Osteocyte (in vitro differentiated cells): Measurements from ENCODE around the gene DNMT1. TPM values are rescaled to one million over a fixed set of nuclear protein-coding genes. Genes with fewer than 3 reads are reported as not detected.
"Not testable (repeated sequence)": the region's sequence is repeated elsewhere in the genome, so short reads cannot be mapped to it uniquely, and the experiment has no call there.

Experiments
- DNase-seq: peaks from one replicate; pipeline ENCODE4 v3.0.0; 2021; ENCODE audit warnings: mixed read lengths; ENCODE audit not compliant: unreplicated experiment; ENCODE audit errors: extremely low spot score
- H3K27ac Mint-ChIP-seq: one replicate; pipeline ENCODE4 v1.8.0; 2021; ENCODE audit warnings: mild to moderate bottlenecking, mixed read lengths; ENCODE audit not compliant: unreplicated experiment
- H3K27me3 Mint-ChIP-seq: one replicate; pipeline ENCODE4 v1.8.0; 2021; ENCODE audit warnings: mixed read lengths; ENCODE audit not compliant: unreplicated experiment
- H3K36me3 Mint-ChIP-seq: one replicate; pipeline ENCODE4 v1.8.0; 2021; ENCODE audit warnings: mixed read lengths; ENCODE audit not compliant: unreplicated experiment
- H3K4me1 Mint-ChIP-seq: one replicate; pipeline ENCODE4 v1.8.0; 2021; ENCODE audit warnings: mixed read lengths; ENCODE audit not compliant: unreplicated experiment
- H3K4me3 Mint-ChIP-seq: one replicate; pipeline ENCODE4 v1.8.0; 2021; ENCODE audit warnings: mild to moderate bottlenecking, moderate library complexity, mixed read lengths; ENCODE audit not compliant: unreplicated experiment
- H3K9me3 Mint-ChIP-seq: one replicate; pipeline ENCODE4 v1.8.0; 2021; ENCODE audit warnings: mixed read lengths; ENCODE audit not compliant: unreplicated experiment
- CTCF ChIP-seq: fragments of 200-600 bp; sonication (generic); IDR thresholded peaks from 2 replicates; pipeline ENCODE4 v1.5.0; 2021; ENCODE audit warnings: antibody characterized with exemption, mild to moderate bottlenecking, moderate library complexity
- long read RNA-seq: library from polyadenylated mRNA; unstranded; transcript quantifications from one replicate; pipeline ENCODE4 v2.0.0, GENCODE V29; 2021
- total RNA-seq: library from RNA; stranded (reverse); gene quantifications from 2 replicates; pipeline ENCODE4 v1.2.1, GENCODE V29; 2021

DNMT1 gene
- total RNA-seq: 82.3 and 87.2 TPM in 2 replicates
- long read RNA-seq, full-length matches to known transcripts: 3 of 34 reads
- long read RNA-seq, partial matches to known transcripts: 24 of 34 reads
- long read RNA-seq, other reads (novel, unspliced or antisense): 7 of 34 reads

GRCh38 chr19:10194500-10195198 is at the start of gene DNMT1:
DNMT1 (minus strand) TSS chr19:10194953; CDS start chr19:10194899, 54 bp downstream.
- H3K4me1 Mint-ChIP-seq: peaks cover 25% of the 10 kb centered on the region
- DNase-seq: peak; percentile 99
- no peak for TF ChIP-seq CTCF
- H3K27me3 Mint-ChIP-seq: no peaks in the 10 kb centered on the region
- peak within 1 kb of the TSS; percentile 93 for H3K4me3 Mint-ChIP-seq
- peak within 1 kb of the TSS; percentile 90 for H3K27ac Mint-ChIP-seq
- H3K9me3 Mint-ChIP-seq: no peaks in the 10 kb centered on the region
- peaks cover 2% of the 10 kb centered on the region for H3K36me3 Mint-ChIP-seq

GRCh38 chr19:10243606-10244005 is 48.9 kb upstream of the DNMT1 start:
- H3K36me3 Mint-ChIP-seq: no peaks in the 10 kb centered on the region
- no peak for TF ChIP-seq CTCF
- no peak overlapping the region for H3K27ac Mint-ChIP-seq
- no peaks in the 10 kb centered on the region for H3K9me3 Mint-ChIP-seq
- no peak overlapping the region for H3K4me3 Mint-ChIP-seq
- DNase-seq: no peak
- H3K4me1 Mint-ChIP-seq: peaks cover 3% of the 10 kb centered on the region
- no peaks in the 10 kb centered on the region for H3K27me3 Mint-ChIP-seq

- not testable (repeated sequence) for H3K9me3 Mint-ChIP-seq, H3K27me3 Mint-ChIP-seq, H3K4me3 Mint-ChIP-seq, H3K36me3 Mint-ChIP-seq, H3K27ac Mint-ChIP-seq, DNase-seq
- peaks cover 13% of the 10 kb centered on the region for H3K4me1 Mint-ChIP-seq
Observed at GRCh38 chr19:10241826-10242449, 47.2 kb upstream of the DNMT1 start.

GRCh38 chr19:10238172-10238783 is 43.5 kb upstream of the DNMT1 start:
- H3K27me3 Mint-ChIP-seq: no peaks in the 10 kb centered on the region
- no peak for TF ChIP-seq CTCF
- peaks cover 25% of the 10 kb centered on the region for H3K4me1 Mint-ChIP-seq
- no peaks in the 10 kb centered on the region for H3K9me3 Mint-ChIP-seq
- no peaks in the 10 kb centered on the region for H3K36me3 Mint-ChIP-seq
- no peak for DNase-seq
- peak overlapping the region; percentile 89 for H3K27ac Mint-ChIP-seq
- H3K4me3 Mint-ChIP-seq: no peak overlapping the region

- Mint-ChIP-seq H3K27me3 (no peaks in the 10 kb centered on the region), H3K4me3 (no peak overlapping the region), H3K27ac (peak overlapping the region; percentile 89), H3K36me3 (no peaks in the 10 kb centered on the region), H3K9me3 (no peaks in the 10 kb centered on the region), H3K4me1 (peaks cover 25% of the 10 kb centered on the region)
- no peak for DNase-seq
- no peak for TF ChIP-seq CTCF
Observed at GRCh38 chr19:10237702-10238101, 42.9 kb upstream of the DNMT1 start.

- not testable (repeated sequence) for H3K36me3 Mint-ChIP-seq, H3K4me3 Mint-ChIP-seq, H3K27me3 Mint-ChIP-seq, DNase-seq, H3K9me3 Mint-ChIP-seq
- H3K27ac Mint-ChIP-seq: peak overlapping the region; percentile 92
- H3K4me1 Mint-ChIP-seq: peaks cover 28% of the 10 kb centered on the region
Observed at GRCh38 chr19:10235409-10235808, 40.7 kb upstream of the DNMT1 start.
